Globus pallidus (tissue), 1 donor: Measurements from ENCODE around the gene FKBP5.
"Not testable (repeated sequence)": the region's sequence is repeated elsewhere in the genome, so short reads cannot be mapped to it uniquely, and the experiment has no call there.

Experiments used
- DNase-seq: peaks from one replicate; pipeline ENCODE4 v3.0.0-alpha.2; 2015; ENCODE audit warnings: low spot score

Gene FKBP5

DNA sequence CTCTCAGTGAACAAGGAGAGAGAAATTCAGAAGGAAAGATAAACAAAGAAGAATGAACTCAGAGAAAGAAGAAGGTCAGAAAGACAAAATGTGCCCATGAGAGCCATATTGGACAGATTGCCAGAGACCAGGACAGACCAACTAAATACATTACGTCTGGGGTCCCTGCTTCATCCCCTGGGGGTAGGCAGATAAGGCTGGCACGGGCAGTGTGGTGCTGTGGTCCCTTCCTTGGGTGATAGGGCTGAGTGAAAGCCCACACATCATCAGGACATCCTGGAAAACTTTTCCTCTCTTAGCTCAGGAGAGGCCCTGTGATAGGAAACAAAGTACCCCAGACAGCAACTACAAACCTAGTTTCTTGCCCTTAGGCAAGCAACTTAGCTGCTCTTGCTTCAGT, 34.9 kb upstream of the FKBP5 start:
- no peak for DNase-seq

DNA sequence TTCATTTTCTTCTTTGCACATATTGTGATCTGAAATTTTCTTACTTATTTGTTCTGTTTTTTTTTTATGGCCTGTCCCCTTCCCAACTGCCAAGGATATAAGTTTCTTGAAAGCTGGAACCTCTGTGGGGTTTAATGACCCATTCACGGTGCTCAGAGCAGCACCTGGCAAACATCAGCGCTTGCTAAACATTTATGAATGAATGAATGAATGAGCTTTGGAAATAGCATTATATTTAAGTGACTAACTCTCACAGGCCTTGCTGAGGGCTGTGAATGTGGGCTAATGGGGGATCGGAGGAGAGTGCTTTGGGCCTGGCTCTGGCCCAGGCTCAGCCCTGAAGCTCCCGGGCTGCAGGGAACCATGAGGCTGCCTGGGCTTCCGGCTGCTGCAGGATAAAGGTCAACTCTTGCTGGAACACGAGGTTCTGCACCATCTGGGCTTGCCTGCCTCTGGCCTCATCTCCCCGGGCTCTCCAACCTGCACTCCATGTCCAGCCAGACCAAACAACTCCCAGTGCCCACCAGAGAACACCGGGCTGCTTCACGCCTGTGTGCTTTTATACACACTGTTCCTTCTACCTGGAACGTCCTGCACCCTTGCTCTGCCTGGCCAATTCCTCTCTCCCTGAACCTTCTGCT, 33.5 kb upstream of the FKBP5 start:
- no peak for DNase-seq

DNA sequence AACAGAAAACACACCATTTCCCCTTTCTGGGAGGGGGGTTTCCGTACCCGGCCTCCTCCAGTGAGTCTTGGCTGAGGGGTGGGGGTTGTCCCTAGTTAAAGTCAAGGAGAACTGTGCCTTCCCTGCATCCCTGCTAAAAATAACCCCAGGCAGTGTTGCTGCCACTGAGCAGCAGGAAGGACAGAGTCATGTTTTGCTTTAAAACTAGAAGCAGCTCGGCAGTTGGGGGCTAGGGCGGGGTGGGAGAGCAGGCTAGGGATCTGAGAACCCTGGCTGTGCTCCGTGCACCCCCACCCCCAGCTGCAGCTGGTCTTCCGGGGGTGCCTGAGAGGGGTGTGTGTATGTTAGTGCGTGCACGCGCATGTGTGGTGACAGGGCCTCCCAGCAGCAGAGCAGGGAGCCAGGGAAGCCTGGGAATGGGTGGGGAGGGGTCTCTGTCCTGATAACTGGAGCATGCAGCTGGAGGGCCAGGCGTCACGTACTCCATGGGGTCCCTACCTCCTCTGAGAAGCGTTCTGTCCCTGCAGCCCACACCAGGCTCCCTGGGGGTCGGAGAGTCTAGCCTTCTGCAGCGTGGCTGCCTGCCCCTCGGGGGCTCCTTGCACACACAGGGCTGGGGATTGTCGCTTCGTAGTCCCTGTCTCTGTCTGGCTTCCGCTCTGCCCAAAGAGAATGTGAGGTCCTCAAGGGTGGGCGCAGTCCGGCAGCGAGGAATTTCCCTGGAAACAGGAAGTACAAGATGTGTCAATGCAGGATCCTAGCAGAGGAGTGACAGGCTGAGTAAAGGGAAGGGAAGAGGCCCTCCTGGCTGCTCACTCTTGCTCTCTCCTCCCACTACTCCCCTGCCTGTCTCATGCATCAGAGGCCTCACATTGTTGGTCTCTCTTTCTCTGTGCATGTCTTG, 31.4 kb upstream of the FKBP5 start:
- DNase-seq = peak; percentile 66

- DNase-seq = no peak
Observed at GRCh38 chr6:35719404-35719829, 30.7 kb upstream of the FKBP5 start.

- DNase-seq = no peak
Observed at GRCh38 chr6:35718911-35719381, 30.2 kb upstream of the FKBP5 start.

DNA sequence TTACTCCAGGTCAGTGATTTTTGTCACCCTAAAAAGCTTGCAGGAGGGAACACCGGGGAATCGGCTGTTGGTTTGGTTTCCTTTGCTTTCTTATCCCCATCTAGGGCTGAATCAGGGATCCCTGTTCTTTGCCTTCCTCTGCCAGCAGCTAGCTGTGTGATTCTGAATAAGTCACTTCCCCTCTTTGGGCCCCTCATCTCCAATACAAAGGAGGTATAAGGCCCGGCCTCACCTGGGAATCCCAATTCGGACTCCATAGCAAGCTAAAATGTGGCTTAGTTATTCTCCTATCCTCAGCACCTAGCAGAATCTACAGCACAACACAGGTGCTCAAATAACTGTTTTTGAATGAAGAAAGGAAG, 29.6 kb upstream of the FKBP5 start:
- DNase-seq = no peak

DNA sequence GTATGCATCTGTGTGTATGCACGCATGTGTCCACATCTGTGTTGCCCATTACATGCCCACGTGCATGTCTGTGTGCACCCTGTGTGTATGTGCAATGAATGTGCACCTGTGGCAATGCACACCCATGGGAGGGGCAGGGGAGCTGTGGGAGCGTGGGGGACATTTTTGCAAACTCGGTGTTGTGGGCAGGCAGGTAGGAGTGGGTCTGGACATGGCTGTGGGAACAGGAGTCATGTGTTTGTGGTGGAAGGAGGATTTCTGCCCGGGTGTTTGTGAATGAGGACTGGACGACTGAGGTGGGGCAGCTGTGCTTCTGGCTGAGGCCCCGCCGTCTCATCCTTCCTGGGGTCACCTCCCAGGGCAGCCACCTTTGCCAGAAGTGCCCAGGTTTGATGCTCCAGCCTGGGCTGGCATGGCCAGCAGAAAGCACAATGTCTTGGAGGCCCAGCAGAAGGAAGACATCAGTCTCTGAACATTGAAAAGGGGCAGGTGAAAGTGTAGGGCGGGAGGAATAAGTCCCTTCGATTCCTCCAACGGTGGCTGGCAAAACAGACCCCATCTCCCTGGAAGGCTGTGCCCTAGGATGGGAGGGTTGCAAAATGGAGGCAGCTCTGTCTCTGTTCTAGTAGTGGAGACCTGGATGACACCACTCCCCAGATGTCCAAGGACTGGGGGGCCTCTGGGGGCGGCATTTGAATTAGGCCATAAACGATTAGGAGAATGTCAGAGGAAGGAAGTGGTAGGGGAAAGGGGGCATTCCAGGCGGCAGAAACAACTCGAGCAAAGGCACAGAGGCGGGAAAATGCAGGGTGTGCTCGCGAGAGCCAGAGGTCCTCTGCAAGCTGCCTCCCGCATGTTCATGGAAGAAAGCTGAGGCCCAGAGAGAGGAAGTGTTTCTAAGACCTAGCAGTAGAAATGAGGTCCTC, 29.0 kb upstream of the FKBP5 start:
- DNase-seq = no peak

GRCh38 chr6:35716798-35717197, 28.1 kb upstream of the FKBP5 start:
- no peak for DNase-seq

GRCh38 chr6:35713006-35713767, 24.5 kb upstream of the FKBP5 start:
- no peak for DNase-seq

GRCh38 chr6:35711731-35712130, 23.0 kb upstream of the FKBP5 start:
- no peak for DNase-seq

GRCh38 chr6:35710241-35710847, 21.6 kb upstream of the FKBP5 start:
- no peak for DNase-seq

DNA sequence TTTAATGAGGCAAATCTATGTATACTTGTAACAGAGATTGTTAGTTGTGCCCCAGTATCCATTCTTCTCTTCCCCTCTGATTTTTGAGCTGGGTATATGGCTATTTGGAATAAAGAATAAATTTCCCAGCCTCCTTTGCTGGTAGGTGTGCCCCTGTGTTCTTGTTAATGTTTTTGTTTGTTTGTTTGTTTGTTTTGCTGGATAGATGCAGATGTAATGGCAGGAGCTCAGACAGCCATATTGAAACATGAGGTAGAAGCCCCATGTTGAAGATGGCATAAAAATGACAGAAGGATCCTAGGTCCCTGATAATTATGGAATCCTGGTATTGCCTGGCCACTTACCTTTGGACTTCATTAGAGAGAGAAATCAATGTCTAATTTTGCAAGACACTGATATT, 19.9 kb upstream of the FKBP5 start:
- no peak for DNase-seq

GRCh38 chr6:35707714-35708407, 19.1 kb upstream of the FKBP5 start:
- DNase-seq = no peak

GRCh38 chr6:35706468-35706867, 17.8 kb upstream of the FKBP5 start:
- no peak for DNase-seq

- DNase-seq = no peak
Observed at GRCh38 chr6:35703554-35703953, 14.8 kb upstream of the FKBP5 start.

- DNase-seq = no peak
Observed at GRCh38 chr6:35698858-35699257, 10.1 kb upstream of the FKBP5 start.

- DNase-seq = not testable (repeated sequence)
Observed at GRCh38 chr6:35698430-35698829, 9.7 kb upstream of the FKBP5 start.

DNA sequence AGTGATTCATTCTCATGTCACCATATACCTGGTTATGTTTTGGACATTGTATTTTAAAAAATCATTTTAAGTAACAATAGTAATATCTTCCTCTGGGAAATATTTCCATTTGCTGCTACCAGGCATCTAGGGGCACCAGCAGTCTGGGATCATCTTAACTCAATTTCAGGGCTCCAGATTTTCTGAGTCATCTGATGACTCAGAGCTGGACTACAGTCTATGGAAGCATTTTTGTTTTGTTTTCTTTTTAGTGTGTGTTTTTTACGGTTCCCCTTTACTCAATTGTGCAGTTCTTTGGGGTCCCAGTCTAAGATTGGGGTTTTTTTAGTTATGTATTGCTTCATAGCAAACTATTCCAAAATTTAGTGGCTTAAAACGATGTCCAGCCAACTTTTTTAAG, 5.7 kb upstream of the FKBP5 start:
- no peak for DNase-seq

- peak; percentile 60 for DNase-seq
Observed at GRCh38 chr6:35691027-35691824, 2.5 kb upstream of the FKBP5 start.

- no peak for DNase-seq
Observed at GRCh38 chr6:35690484-35690883, 1.8 kb upstream of the FKBP5 start.
